ENCODE measurements around the gene ADGRL3. TPM values are rescaled to one million over a fixed set of nuclear protein-coding genes. Genes with fewer than 3 reads are reported as not detected.

Gene ADGRL3
- total RNA-seq (ENCODE audit: insufficient read depth, low replicate concordance), result 101 TPM

- DNase-seq (ENCODE audit: low spot score), result peak; percentile 69
These were observed at the start of gene ADGRL3 for GRCh38 chr4:61200187-61200915. Gene ADGRL3, plus strand, starts transcription at chr4:61200326.

- no peak for DNase-seq (ENCODE audit: low spot score)
These were observed 47.7 kb upstream of the ADGRL3 start for GRCh38 chr4:61152433-61152832.

DNA sequence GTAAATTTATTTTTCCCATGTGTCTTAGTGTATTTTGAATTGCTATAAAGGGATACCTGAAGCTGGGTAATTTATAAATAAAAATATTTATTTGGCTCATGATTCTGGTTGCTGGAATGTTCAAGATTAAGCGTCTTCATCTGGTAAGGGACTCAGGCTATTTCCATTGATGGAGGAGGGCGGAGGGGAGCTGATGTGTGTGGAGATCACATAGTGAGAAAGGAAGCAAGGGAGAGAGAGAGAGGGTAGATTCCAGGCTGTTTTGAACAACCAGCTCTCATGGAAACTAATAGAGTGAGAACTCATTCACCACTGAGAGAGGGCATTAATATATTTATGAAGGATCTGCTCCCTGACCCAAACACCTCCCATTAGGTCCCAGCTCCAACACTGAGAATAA is 39.6 kb upstream of the ADGRL3 start:
- no peak for DNase-seq (ENCODE audit: low spot score)

- no peak for DNase-seq (ENCODE audit: low spot score)
These were observed 38.0 kb upstream of the ADGRL3 start for GRCh38 chr4:61162116-61162515.

GRCh38 chr4:61173799-61174198 is 26.3 kb upstream of the ADGRL3 start:
- DNase-seq (ENCODE audit: low spot score), result no peak

GRCh38 chr4:61175495-61175894 is 24.6 kb upstream of the ADGRL3 start:
- DNase-seq (ENCODE audit: low spot score), result no peak

- no peak for DNase-seq (ENCODE audit: low spot score)
These were observed 22.8 kb upstream of the ADGRL3 start for GRCh38 chr4:61177367-61177766.

- no peak for DNase-seq (ENCODE audit: low spot score)
These were observed 19.7 kb upstream of the ADGRL3 start for GRCh38 chr4:61180405-61180804.

GRCh38 chr4:61182915-61183314 is 17.2 kb upstream of the ADGRL3 start:
- no peak for DNase-seq (ENCODE audit: low spot score)

- no peak for DNase-seq (ENCODE audit: low spot score)
These were observed 14.8 kb upstream of the ADGRL3 start for GRCh38 chr4:61185288-61185687.

GRCh38 chr4:61192392-61192791 is 7.7 kb upstream of the ADGRL3 start:
- DNase-seq (ENCODE audit: low spot score), result no peak

DNA sequence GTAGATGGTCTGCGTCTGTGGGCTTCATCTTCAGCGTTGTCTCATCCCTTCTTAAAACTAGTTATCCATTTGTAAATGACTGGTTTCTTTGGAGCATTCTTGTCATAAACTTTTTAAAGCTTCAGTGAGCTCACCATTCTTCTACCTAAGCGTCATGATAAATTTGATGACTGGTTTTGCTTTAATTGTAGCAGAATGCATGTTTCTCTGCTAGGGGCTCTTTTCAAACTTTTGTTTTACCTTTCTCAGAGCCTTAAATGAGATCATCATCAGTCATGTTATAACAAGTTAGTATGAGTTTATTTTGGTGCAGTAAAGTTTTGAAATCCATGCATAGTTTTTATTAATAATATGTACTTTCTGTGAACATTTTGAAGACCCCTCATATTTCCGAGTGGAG is 6.3 kb upstream of the ADGRL3 start:
- no peak for DNase-seq (ENCODE audit: low spot score)

- no peak for DNase-seq (ENCODE audit: low spot score)
These were observed 5.6 kb upstream of the ADGRL3 start for GRCh38 chr4:61194571-61194970.

DNA sequence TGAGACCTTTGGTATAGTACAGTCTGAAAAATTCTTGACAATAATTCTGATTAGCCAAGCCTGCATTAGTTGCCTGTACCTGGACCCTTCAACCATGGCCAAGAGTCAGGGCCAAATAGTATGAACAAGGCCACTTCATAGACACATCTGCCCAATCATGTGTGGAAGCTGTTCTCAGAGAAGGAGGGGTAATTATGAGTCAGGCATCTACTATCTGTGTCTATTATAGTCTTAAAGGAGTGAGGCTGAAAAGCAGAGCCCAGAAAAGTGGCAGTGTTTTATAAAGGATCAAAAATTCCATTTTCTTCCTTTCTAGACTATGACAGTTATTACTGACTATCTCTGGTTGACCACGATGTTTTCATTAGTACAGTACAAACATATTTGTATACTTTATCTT is 5.0 kb upstream of the ADGRL3 start:
- no peak for DNase-seq (ENCODE audit: low spot score)

- DNase-seq (ENCODE audit: low spot score), result no peak
These were observed 1.4 kb upstream of the ADGRL3 start for GRCh38 chr4:61198686-61199085.

DNA sequence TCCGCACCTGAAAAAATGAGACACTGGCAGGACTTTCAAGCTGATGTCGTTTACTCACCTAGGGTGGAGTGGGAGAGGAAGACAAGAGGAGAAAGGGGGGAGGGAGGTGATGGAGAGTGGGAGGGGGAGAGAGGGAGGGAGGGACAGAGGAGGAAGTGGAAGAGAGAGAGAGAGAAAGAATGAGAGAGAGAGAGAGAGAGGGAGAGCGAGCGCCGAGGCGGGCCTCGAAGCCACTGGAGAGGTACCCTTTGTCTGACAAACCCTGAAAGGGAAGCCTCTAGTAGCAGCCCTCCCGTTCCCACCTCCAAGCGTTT is 296 bp upstream of the ADGRL3 start:
- DNase-seq (ENCODE audit: low spot score), result peak; percentile 83

DNA sequence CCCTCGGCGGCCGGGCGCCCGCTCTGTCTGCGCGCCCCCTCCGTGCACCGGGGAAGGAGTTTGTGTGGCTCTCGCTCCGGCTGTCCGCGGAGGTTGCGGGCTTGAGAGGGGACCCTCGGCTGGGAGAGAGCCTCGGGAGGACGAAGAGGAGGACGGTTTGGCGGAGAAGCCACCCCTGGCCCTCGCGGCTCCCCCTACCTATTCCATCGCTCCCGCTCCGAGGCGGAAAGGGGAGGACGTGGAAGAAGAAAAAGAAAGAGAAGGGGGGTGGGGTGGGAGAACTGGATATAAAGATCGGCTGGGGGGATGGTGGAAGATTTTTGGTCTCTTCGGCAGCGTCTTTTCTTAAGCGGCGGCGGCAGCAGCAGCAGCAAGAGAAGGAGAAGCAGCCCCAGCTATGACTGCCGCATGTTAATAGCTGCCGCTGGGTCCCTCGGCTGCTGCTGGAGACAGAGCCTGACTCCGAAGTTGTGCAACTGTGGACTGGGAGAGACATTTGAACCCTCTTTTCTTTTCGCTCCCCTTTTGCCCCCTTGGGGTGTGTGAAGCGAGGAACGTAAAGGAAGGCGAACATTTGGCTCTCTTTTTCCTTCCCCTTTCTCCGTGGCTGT is 895 bp downstream of the ADGRL3 start:
- DNase-seq (ENCODE audit: low spot score), result peak; percentile 69

DNA sequence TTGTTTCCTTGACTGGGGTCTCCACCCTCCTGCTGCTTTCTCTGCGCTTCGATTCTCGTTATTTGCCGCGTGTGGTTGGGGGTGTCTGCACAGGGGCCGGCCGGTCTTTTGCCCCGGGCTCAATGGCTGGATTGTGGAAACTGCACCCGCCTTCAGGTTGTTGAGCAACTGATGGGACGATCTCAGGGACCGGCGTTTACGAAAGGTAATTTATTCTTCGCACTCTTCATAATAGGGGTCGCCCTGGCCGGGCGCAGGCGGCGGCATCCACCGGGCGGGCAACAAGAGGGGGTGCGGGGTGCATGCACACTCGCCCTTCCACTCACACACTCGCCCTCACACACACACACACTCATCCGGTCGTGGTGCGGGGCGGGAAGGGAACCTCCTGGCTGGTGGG is 1.4 kb downstream of the ADGRL3 start:
- DNase-seq (ENCODE audit: low spot score), result no peak

DNA sequence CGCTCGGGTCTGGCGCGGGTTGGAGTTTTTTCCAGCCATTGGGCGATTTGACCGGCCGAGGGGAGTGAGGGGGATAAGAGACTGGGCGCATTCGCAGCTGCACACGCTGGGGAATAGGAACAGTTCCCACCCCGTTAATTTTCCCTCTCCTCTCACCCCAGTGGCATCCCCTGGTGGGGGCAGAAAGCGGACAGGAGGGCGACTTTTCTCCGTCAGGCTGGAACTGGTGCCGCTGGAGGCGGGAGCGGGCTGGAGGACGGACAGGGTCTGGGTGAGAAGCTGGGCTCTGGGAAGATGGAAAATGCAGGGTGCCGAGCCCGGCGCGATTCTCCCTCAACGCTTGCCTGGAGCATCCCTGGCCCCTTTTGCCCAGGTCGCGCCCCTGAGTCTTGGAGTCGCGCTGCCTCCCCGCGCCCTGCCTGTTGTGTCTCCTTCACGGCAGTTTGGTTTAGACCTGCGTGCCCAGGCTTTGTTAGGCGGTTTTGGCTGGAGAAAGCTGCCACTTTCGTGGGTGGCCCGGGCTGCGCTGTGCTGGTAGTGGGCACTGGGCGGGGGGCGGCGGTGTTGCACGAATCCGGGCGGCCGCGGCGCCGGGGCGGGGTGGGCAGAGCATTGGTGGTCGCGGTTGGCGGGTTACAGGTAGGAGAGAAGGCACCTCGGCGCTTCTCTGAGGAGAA is 2.0 kb downstream of the ADGRL3 start:
- DNase-seq (ENCODE audit: low spot score), result peak; percentile 40

DNA sequence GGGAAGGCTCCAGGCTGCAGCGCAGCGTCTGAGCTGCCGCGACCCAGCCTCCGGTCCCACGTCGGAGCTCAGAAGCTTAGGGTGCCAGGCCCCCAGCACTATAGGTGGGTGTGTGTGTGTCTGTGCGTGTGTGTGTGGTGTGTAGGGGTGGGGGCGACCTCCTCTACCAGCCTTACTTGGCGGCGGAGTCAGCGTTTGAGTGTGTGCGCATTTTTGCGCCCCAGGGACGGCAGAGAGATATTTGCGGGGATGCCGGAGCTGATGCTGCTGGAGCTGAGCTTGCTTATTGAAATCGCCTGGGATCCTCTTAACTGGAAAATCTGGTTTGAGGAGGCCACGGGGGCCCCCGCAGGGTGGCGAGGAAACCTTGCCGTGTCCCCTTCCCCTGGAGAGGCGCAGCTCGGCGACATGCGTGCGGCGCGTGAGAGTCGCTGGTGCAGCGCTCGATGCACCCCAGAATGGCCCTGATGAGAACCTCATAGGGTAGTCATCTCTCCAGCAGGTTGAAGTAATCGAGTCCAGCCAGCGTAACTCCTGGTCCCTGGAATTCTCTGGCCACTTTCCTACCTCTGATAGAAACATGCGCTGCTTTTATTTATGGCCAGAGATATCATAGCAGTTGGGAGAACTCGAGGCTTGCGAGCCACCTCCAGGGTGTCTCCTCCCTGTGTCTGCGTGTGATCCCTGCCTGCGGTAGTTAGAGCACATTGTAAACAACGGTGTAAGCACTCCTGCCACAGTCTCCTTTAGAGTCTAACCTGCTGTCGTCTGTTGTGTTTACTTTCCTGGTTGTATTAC is 2.7 kb downstream of the ADGRL3 start:
- peak; percentile 62 for DNase-seq (ENCODE audit: low spot score)

DNA sequence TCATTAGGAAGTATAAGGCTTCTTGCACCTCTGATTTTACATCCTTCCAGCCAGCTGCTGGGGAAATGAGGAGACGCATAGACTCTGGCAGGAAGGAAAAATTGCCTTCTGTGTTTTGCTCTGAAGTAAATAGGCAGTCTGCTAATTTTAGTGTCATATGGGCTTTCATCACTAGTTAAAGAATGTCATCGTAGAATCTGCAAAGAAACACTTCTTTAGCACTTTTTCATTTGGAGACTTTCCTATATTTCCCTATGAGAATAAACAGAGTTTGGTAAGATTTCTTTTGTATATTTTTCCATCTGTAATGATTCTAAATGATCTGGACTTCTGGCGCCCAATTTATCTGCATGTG is 3.3 kb downstream of the ADGRL3 start:
- no peak for DNase-seq (ENCODE audit: low spot score)

GRCh38 chr4:61204353-61205060 is 4.4 kb downstream of the ADGRL3 start:
- DNase-seq (ENCODE audit: low spot score), result peak; percentile 67
